Upper lobe of left lung (tissue), 6 donors: Measurements from ENCODE around the gene EEF1A2. TPM values are rescaled to one million over a fixed set of nuclear protein-coding genes. Genes with fewer than 3 reads are reported as not detected.
A peak's percentile ranks its signal among the peaks of the same experiment; 100 is the strongest.

Experiments
- ATAC-seq, 2 donors: fragments of 200-7000 bp; cut with Tn5 transposase; one replicate each; pipeline ENCODE4 v1.9.1; 2022; ENCODE audit warnings: mild to moderate bottlenecking in 2 of 2, moderate library complexity in 2 of 2; ENCODE audit not compliant: low FRiP score in 2 of 2
- DNase-seq, 2 donors: peaks; one replicate each; pipeline ENCODE4 v3.0.0-alpha.2; 2019 to 2020
- H3K27ac ChIP-seq, 4 donors: fragments of 200-600 bp; sonication (generic); one replicate each; pipeline ENCODE4 v1.5.1; 2016 to 2019
- H3K27me3 ChIP-seq, 4 donors: fragments of 200-600 bp; sonication (generic); one replicate each; pipeline ENCODE4 v1.5.1; 2017 to 2019
- H3K36me3 ChIP-seq, 4 donors: fragments of 200-600 bp; sonication (generic); one replicate each; pipeline ENCODE4 v1.5.1; 2016 to 2019
- H3K4me1 ChIP-seq, 4 donors: fragments of 200-600 bp; sonication (generic); one replicate each; pipeline ENCODE4 v1.5.1; 2018 to 2019
- H3K4me3 ChIP-seq, 4 donors: fragments of 200-600 bp; sonication (generic); one replicate each; pipeline ENCODE4 v1.5.1; 2017 to 2019; ENCODE audit warnings: mild to moderate bottlenecking in 2 of 4, moderate library complexity in 1 of 4
- H3K9me3 ChIP-seq, 4 donors: fragments of 200-600 bp; sonication (generic); one replicate each; pipeline ENCODE4 v1.5.1; 2018 to 2019
- EP300 ChIP-seq, 4 donors: sonication (generic); formaldehyde crosslinking; IDR thresholded peaks; one replicate each; pipeline ENCODE4 v1.5.1; 2017; ENCODE audit warnings: antibody characterized with exemption in 4 of 4, control low read depth in 2 of 4
- POLR2A ChIP-seq, 4 donors: fragments of 450-650 bp; IDR thresholded peaks; one replicate each; pipeline ENCODE4 v1.5.1; 2016 to 2017; ENCODE audit warnings: antibody characterized with exemption in 4 of 4, mild to moderate bottlenecking in 2 of 4
- POLR2AphosphoS5 ChIP-seq, 2 donors: sonication (generic); formaldehyde crosslinking; IDR thresholded peaks; one replicate each; pipeline ENCODE4 v1.5.1; 2017; ENCODE audit warnings: antibody characterized with exemption in 2 of 2
- WGBS, 2 donors: methylation state at CpG; one replicate each; pipeline ENCODE4 v1.1.5; 2017 to 2018; 5-methylcytosine and 5-hydroxymethylcytosine counted together
- total RNA-seq, 6 donors: library from RNA; depleted of rRNA in 4 of 6; stranded (reverse); fragments of >200 nt in 4 of 6; gene quantifications; one replicate each; pipeline versions ENCODE4 v1.1.0 to v1.2.1, GENCODE V29; 2016 to 2021
- TF ChIP-seq, protein P1 (sequence below), 6 experiments: fragments of 450-650 bp in 4 of 6; fragments of 200-600 bp in 2 of 6; sonication (generic) in 2 of 6; IDR thresholded peaks; one replicate each; pipeline ENCODE4 v1.5.1; 2016 to 2019; ENCODE audit warnings: antibody characterized with exemption in 6 of 6
- donor health status: DM: no; HTN: no; CAD: no; lungs with moderate emphysema.
- donor health status: DM: no; HTN: yes; CAD: no; lungs with severe emphysema.

Gene EEF1A2
- total RNA-seq, 6 donors from 2014 or later, result 0.61 to 1.6 (median 1.1) TPM; not detected in 2

DNA sequence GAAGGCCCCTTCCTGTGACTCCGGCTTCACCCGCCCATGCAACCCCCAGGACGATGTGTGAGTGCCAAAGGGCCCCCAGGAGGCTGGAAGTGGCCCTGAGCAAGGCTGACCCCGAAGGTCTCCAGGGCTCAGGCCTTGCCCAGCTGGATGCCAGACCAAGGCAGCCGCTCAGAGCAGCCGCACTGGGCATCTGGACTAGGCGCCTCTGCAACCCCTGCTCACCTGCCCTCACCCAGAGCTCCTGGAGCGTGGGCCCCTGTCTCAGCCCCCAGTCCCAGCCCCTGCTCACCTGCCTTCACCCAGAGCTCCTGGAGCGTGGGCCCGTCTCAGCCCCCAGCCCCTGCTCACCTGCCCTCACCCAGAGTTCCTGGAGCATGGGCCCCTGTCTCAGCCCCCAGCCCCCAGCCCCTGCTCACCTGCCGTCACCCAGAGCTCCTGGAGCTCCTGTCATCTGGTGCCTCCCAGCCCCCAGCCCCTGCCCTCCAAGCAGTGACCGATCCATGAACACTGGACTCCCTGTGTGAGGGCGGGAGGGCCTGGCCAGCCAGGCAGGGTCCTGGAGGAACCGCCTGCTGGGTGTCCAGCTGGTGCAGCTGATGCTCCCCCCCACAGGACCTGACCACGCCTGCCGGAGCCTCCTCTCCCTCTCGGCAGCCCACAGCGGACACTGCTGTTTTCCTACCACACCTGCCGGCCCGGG, 47.5 kb upstream of the EEF1A2 start:
- TF ChIP-seq POLR2A (IDR thresholded peaks at IDR 0.05) (no peak), EP300 (IDR thresholded peaks at IDR 0.05) (no peak), POLR2AphosphoS5 (IDR thresholded peaks at IDR 0.05) (no peak)
- TF ChIP-seq, protein P1, sequence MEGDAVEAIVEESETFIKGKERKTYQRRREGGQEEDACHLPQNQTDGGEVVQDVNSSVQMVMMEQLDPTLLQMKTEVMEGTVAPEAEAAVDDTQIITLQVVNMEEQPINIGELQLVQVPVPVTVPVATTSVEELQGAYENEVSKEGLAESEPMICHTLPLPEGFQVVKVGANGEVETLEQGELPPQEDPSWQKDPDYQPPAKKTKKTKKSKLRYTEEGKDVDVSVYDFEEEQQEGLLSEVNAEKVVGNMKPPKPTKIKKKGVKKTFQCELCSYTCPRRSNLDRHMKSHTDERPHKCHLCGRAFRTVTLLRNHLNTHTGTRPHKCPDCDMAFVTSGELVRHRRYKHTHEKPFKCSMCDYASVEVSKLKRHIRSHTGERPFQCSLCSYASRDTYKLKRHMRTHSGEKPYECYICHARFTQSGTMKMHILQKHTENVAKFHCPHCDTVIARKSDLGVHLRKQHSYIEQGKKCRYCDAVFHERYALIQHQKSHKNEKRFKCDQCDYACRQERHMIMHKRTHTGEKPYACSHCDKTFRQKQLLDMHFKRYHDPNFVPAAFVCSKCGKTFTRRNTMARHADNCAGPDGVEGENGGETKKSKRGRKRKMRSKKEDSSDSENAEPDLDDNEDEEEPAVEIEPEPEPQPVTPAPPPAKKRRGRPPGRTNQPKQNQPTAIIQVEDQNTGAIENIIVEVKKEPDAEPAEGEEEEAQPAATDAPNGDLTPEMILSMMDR (IDR thresholded peaks at IDR 0.05), result no peak
- 65 to 88% methylated on average over 9 to 19 of the region's 20 CpGs for WGBS, 2 donors
- no peak for ATAC-seq
- Histone ChIP-seq H3K27me3 (peaks cover 0 to 27% (median 5%) of the 10 kb centered on the region in 4 donors), H3K4me1 (peaks cover 0 to 11% (median 0%) of the 10 kb centered on the region in 4 donors), H3K36me3 (no peaks in the 10 kb centered on the region), H3K9me3 (no peaks in the 10 kb centered on the region), H3K27ac (no peak overlapping the region), H3K4me3 (no peak overlapping the region)
- DNase-seq, result peak in 1 of 2 donors; percentile 68

DNA sequence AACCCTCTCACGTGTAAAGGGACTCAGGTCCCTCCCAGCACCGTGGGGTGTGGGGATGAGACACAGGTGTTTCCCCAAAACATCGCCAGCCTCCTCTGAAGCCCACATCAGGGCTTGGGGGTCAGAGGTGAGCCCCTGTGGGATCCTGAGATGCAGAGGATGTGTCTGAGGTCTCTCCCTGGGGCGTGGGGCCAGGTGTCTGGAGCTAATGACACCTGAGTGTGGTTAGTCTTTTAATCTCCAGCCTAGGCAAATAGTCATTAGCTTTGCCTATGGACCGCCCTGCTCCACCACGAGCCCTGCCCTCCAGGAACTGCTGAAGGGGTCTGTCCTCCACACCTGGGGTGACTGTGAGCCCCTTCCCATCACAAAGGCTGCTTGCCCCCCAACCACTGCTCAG, 46.9 kb upstream of the EEF1A2 start:
- ATAC-seq (no peak), DNase-seq (no peak)
- WGBS, 2 donors, result 52 to 54% methylated on average over 3 to 6 of the region's 6 CpGs
- Histone ChIP-seq H3K9me3 (no peaks in the 10 kb centered on the region), H3K4me1 (peaks cover 0 to 11% (median 0%) of the 10 kb centered on the region in 4 donors), H3K27me3 (peaks cover 0 to 27% (median 5%) of the 10 kb centered on the region in 4 donors), H3K36me3 (no peaks in the 10 kb centered on the region), H3K27ac (no peak overlapping the region), H3K4me3 (no peak overlapping the region)
- TF ChIP-seq POLR2AphosphoS5 (IDR thresholded peaks at IDR 0.05) (no peak), POLR2A (IDR thresholded peaks at IDR 0.05) (no peak)
- TF ChIP-seq, protein P1 (IDR thresholded peaks at IDR 0.05), result no peak

DNA sequence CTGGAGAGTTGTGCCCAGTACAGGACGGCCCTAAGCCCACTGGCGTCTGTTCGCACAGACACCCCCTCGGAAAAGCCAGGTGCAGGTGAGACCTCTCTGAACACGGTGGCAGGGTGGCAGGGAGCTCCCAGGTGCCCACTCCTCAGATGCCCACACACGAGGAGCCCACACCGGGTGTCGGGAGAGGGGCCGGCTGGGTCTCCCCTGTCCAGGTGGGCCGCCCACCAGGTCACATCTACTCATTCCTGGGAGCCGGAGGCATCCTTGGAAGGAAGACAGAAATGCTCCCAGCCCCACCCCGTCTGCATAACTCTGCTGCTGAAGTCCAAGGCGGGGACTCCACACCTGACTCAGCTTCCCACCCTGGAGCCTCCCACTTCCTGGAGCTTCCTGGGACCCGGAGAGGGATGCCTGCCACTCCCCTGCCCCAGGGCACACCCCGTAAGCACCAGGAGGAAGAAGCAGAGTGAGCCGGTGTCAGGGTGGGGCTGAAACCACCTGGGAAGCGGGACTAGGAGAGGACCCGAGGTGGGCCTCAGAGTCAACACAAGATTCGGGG, 46.2 kb upstream of the EEF1A2 start:
- 65 to 74% methylated on average over 5 to 16 of the region's 19 CpGs for WGBS, 2 donors
- Histone ChIP-seq H3K36me3 (no peaks in the 10 kb centered on the region), H3K4me3 (no peak overlapping the region), H3K27me3 (peaks cover 0 to 27% (median 5%) of the 10 kb centered on the region in 4 donors), H3K27ac (no peak overlapping the region), H3K9me3 (no peaks in the 10 kb centered on the region), H3K4me1 (peaks cover 0 to 11% (median 0%) of the 10 kb centered on the region in 4 donors)
- ATAC-seq (no peak), DNase-seq (peak in 1 of 2 donors; percentile 64)
- no peak for TF ChIP-seq EP300 (IDR thresholded peaks at IDR 0.05)
- TF ChIP-seq POLR2A (IDR thresholded peaks at IDR 0.05), result no peak
- TF ChIP-seq, protein P1 (IDR thresholded peaks at IDR 0.05), result no peak
- no peak for TF ChIP-seq POLR2AphosphoS5 (IDR thresholded peaks at IDR 0.05)

DNA sequence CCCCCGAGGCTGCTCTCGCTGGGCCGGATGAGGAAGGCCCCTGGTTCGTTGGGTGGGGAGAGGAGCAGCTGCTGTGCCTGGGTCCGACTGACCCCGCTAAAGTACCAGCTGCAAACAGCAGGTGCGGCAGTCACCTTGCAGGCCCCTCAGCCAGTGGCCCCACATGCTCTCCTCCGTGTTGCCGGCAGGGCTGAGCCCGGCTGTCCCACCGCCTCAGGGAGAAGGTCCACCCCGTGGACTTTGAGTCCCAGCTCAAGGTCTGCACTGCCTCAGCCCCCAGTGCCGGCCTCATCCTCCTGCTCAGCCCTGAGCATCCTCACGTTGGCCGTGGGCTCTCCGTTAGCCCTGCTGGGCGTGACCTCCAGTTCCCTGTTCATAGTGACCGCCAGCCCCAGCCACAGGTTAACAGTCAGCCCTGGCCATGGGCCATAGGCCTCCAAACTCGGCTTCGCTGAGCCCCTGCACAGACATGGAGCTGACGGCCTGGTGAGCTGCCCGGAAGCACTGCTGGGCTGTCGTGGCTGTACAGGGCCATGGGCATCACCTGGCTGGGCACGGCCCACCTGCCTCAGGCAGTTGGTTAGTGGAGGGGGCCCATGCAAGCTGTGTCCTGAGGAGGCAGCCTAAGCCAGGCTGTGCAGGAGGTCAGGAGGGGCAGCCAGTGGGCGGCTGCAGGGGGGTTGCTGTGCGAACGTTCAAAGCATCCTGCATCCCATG, 45.5 kb upstream of the EEF1A2 start:
- no peak for ATAC-seq
- WGBS, 2 donors, result 67 to 71% methylated on average over 1 to 22 of the region's 27 CpGs
- peak in 1 of 2 donors; percentile 54 for DNase-seq

More for the DNA sequence above, 45.5 kb upstream of the EEF1A2 start:
- H3K9me3 ChIP-seq, result no peaks in the 10 kb centered on the region
- H3K4me1 ChIP-seq, result peaks cover 0 to 11% (median 0%) of the 10 kb centered on the region in 4 donors
- peaks cover 0 to 27% (median 5%) of the 10 kb centered on the region in 4 donors for H3K27me3 ChIP-seq
- TF ChIP-seq, protein P1 (IDR thresholded peaks at IDR 0.05), result no peak
- TF ChIP-seq POLR2AphosphoS5 (IDR thresholded peaks at IDR 0.05), result no peak
- TF ChIP-seq POLR2A (IDR thresholded peaks at IDR 0.05), result no peak
- TF ChIP-seq EP300 (IDR thresholded peaks at IDR 0.05), result no peak
- no peak overlapping the region for H3K4me3 ChIP-seq
- no peak overlapping the region for H3K27ac ChIP-seq
- no peaks in the 10 kb centered on the region for H3K36me3 ChIP-seq
